H1 (cell line): ENCODE data around the gene RGPD3. TPM values are rescaled to one million over a fixed set of nuclear protein-coding genes. Genes with fewer than 3 reads are reported as not detected.
"Not testable (repeated sequence)": the region's sequence is repeated elsewhere in the genome, so short reads cannot be mapped to it uniquely, and the experiment has no call there.

Experiments used
- CTCF ChIA-PET: fragments of 300-600 bp; sonication (Branson Sonifier 250); formaldehyde crosslinking; loops from one replicate; lab custom pipeline; 2021; ENCODE audit not compliant: partially characterized antibody; lab: Charles Lee
- POLR2A ChIA-PET: fragments of 300-600 bp; sonication (Branson Sonifier 250); formaldehyde crosslinking; loops from one replicate; lab custom pipeline; 2021; ENCODE audit warnings: inconsistent platforms; ENCODE audit not compliant: partially characterized antibody; lab: Charles Lee
- DNase-seq, 2 experiments: peaks; one replicate each; pipeline versions ENCODE4 v3.0.0 to v3.0.0-alpha.2; 2010 to 2022; ENCODE audit warnings: low spot score in 2 of 2, low read depth in 1 of 2, mixed read lengths in 1 of 2
- FAIRE-seq: peaks from 2 replicates; lab custom pipeline; 2011; peaks lifted over from hg19 to GRCh38; lab: Jason Lieb, UNC
- H2AFZ ChIP-seq: 2 replicates; pipeline ENCODE4 v1.8.1; 2012; ENCODE audit warnings: low read length, inconsistent platforms
- H2AK5ac ChIP-seq: 2 replicates; pipeline ENCODE4 v1.6.1; 2013; ENCODE audit warnings: low read depth, low read length
- H2BK120ac ChIP-seq: replicated peaks from 2 replicates; pipeline ENCODE3; 2013; ENCODE audit warnings: low read depth, low read length, inconsistent platforms
- H2BK12ac ChIP-seq: 2 replicates; pipeline ENCODE4 v1.6.1; 2013; ENCODE audit warnings: low read depth, low read length
- H2BK15ac ChIP-seq: 2 replicates; pipeline ENCODE4 v1.6.1; 2013; ENCODE audit warnings: low read length
- H2BK20ac ChIP-seq: 2 replicates; pipeline ENCODE4 v1.6.1; 2013; ENCODE audit warnings: low read length
- H2BK5ac ChIP-seq: 2 replicates; pipeline ENCODE4 v1.6.1; 2013; ENCODE audit warnings: low read depth, low read length
- H3K14ac ChIP-seq: 2 replicates; pipeline ENCODE4 v1.6.1; 2013; ENCODE audit warnings: inconsistent platforms; ENCODE audit not compliant: insufficient read length
- H3K18ac ChIP-seq: 2 replicates; pipeline ENCODE4 v1.6.1; 2013; ENCODE audit warnings: low read length; ENCODE audit errors: extremely low read depth
- H3K23ac ChIP-seq: 2 replicates; pipeline ENCODE4 v1.6.1; 2013; ENCODE audit warnings: inconsistent platforms; ENCODE audit not compliant: insufficient read length
- H3K23me2 ChIP-seq: 2 replicates; pipeline ENCODE4 v1.6.1; 2013; ENCODE audit warnings: low read depth, low read length
- H3K27ac ChIP-seq: 2 replicates; pipeline ENCODE4 v1.6.1; 2011; ENCODE audit warnings: low read depth, low read length, inconsistent platforms
- H3K27me3 ChIP-seq, 4 experiments: replicated peaks in 1 of 4; 1 replicate in 1 of 4; 2 replicates in 3 of 4; pipeline versions ENCODE4 v1.6.1 to v1.8.1; 2011 to 2013; ENCODE audit warnings: low read length in 3 of 4, mild to moderate bottlenecking in 3 of 4, inconsistent platforms in 2 of 4, mixed read lengths in 2 of 4, moderate library complexity in 1 of 4; ENCODE audit not compliant: control insufficient read depth in 3 of 4, insufficient read depth in 3 of 4; ENCODE audit errors: extremely low read depth in 1 of 4
- H3K36me3 ChIP-seq, 4 experiments: 2 replicates each; pipeline versions ENCODE4 v1.6.1 to v1.8.1; 2011 to 2013; ENCODE audit warnings: mild to moderate bottlenecking in 4 of 4, low read length in 3 of 4, moderate library complexity in 2 of 4, control low read depth in 1 of 4, inconsistent platforms in 1 of 4; ENCODE audit not compliant: insufficient read depth in 4 of 4, control insufficient read depth in 2 of 4
- H3K4ac ChIP-seq: replicated peaks from 2 replicates; pipeline ENCODE3; 2013; ENCODE audit warnings: low read length, low read depth, mixed read lengths, inconsistent platforms; ENCODE audit not compliant: insufficient read length
- H3K4me1 ChIP-seq, 4 experiments: replicated peaks in 1 of 4; 1 replicate in 1 of 4; 2 replicates in 3 of 4; pipeline versions ENCODE4 v1.6.1 to v1.8.1; 2011 to 2013; ENCODE audit warnings: low read length in 3 of 4, inconsistent platforms in 2 of 4, mixed read lengths in 1 of 4; ENCODE audit not compliant: insufficient read depth in 4 of 4, control insufficient read depth in 3 of 4
- H3K4me2 ChIP-seq, 2 experiments: 2 replicates each; pipeline versions ENCODE4 v1.6.1 to v1.8.1; 2011 to 2013; ENCODE audit warnings: low read depth in 2 of 2, low read length in 2 of 2, control low read depth in 1 of 2, inconsistent platforms in 1 of 2, mild to moderate bottlenecking in 1 of 2; ENCODE audit not compliant: insufficient read depth in 1 of 2
- H3K4me3 ChIP-seq, 4 experiments: fragments of 200-600, 300-600 bp in 1 of 4; sonication (generic), shearing (Covaris generic), sonication (Bioruptor Twin) in 1 of 4; 2 replicates each; pipeline versions ENCODE4 v1.5.1 to v1.8.1; 2011 to 2016; ENCODE audit warnings: low read length in 4 of 4, low read depth in 3 of 4, control low read depth in 2 of 4, inconsistent platforms in 2 of 4, mild to moderate bottlenecking in 2 of 4, mixed read lengths in 1 of 4, moderate library complexity in 1 of 4; ENCODE audit not compliant: insufficient read depth in 2 of 4; ENCODE audit errors: extremely low read depth in 1 of 4
- H3K56ac ChIP-seq: replicated peaks from 2 replicates; pipeline ENCODE3; 2013; ENCODE audit warnings: low read depth, mild to moderate bottlenecking, mixed read lengths, low read length, inconsistent platforms; ENCODE audit not compliant: insufficient read length
- H3K79me1 ChIP-seq: 2 replicates; pipeline ENCODE4 v1.6.1; 2013; ENCODE audit warnings: low read depth, low read length, control low read depth
- H3K79me2 ChIP-seq, 2 experiments: 2 replicates each; pipeline versions ENCODE4 v1.6.1 to v1.8.1; 2012 to 2013; ENCODE audit warnings: low read length in 2 of 2, mild to moderate bottlenecking in 2 of 2, inconsistent platforms in 1 of 2; ENCODE audit not compliant: insufficient read depth in 2 of 2, control insufficient read depth in 1 of 2
- H3K9ac ChIP-seq, 4 experiments: replicated peaks in 1 of 4; 1 replicate in 1 of 4; 2 replicates in 3 of 4; pipeline versions ENCODE4 v1.6.1 to v1.8.1; 2011 to 2013; ENCODE audit warnings: low read depth in 3 of 4, low read length in 3 of 4, control low read depth in 2 of 4, mild to moderate bottlenecking in 2 of 4, moderate library complexity in 2 of 4, inconsistent platforms in 1 of 4; ENCODE audit errors: extremely low read depth in 1 of 4
- H3K9me3 ChIP-seq, 2 experiments: 2 replicates each; pipeline versions ENCODE4 v1.6.1 to v1.8.1; 2012 to 2013; ENCODE audit warnings: mild to moderate bottlenecking in 2 of 2, moderate library complexity in 2 of 2, control low read depth in 1 of 2, inconsistent platforms in 1 of 2, low read depth in 1 of 2, low read length in 1 of 2, mixed read lengths in 1 of 2; ENCODE audit not compliant: insufficient read depth in 2 of 2
- H4K20me1 ChIP-seq, 2 experiments: replicated peaks in 1 of 2; 2 replicates each; pipeline versions ENCODE3 to v1.8.1; 2011 to 2013; ENCODE audit warnings: inconsistent platforms in 2 of 2, low read length in 2 of 2, mild to moderate bottlenecking in 1 of 2; ENCODE audit not compliant: insufficient read depth in 2 of 2, control insufficient read depth in 1 of 2
- H4K5ac ChIP-seq: 2 replicates; pipeline ENCODE4 v1.6.1; 2013; ENCODE audit warnings: low read length, low read depth, mixed read lengths, inconsistent platforms; ENCODE audit not compliant: insufficient read length
- H4K8ac ChIP-seq: 2 replicates; pipeline ENCODE4 v1.8.0; 2013; ENCODE audit warnings: mild to moderate bottlenecking, moderate library complexity, low read length, inconsistent platforms; ENCODE audit not compliant: insufficient read depth; ENCODE audit errors: extremely low read depth
- H4K91ac ChIP-seq: replicated peaks from 2 replicates; pipeline ENCODE3; 2013; ENCODE audit warnings: low read length, mixed read lengths, inconsistent platforms; ENCODE audit not compliant: insufficient read length
- CTCF ChIP-seq, 3 experiments: IDR thresholded peaks; 1 replicate in 2 of 3; 2 replicates in 1 of 3; pipeline versions ENCODE4 v1.5.1 to v1.6.1; 2011; ENCODE audit warnings: low read length in 3 of 3, mild to moderate bottlenecking in 3 of 3, inconsistent platforms in 2 of 3, low read depth in 1 of 3, moderate library complexity in 1 of 3; ENCODE audit not compliant: insufficient read depth in 1 of 3; ENCODE audit errors: control extremely low read depth in 1 of 3
- RAD21 ChIP-seq, 2 experiments: IDR thresholded peaks in 1 of 2; conservative IDR thresholded peaks in 1 of 2; 2 replicates each; pipeline ENCODE4 v1.6.1; 2011; ENCODE audit warnings: low read depth in 2 of 2, low read length in 2 of 2, improper control_type of control experiment in 1 of 2, inconsistent platforms in 1 of 2, mild to moderate bottlenecking in 1 of 2, moderate library complexity in 1 of 2
- WGBS, 2 experiments: shearing (Covaris generic) in 1 of 2; methylation state at CpG; one replicate each; pipeline versions ENCODE4 v1.1.6 to v1.1.7; 2013 to 2015; ENCODE audit warnings: low lambda C conversion rate in 2 of 2, mixed read lengths in 2 of 2, inconsistent platforms in 1 of 2, low coverage in 1 of 2, missing lambda C conversion rate in 1 of 2; ENCODE audit not compliant: insufficient replicate concordance in 2 of 2, insufficient coverage in 1 of 2, insufficient read length in 1 of 2; ENCODE audit errors: extremely low coverage in 1 of 2, missing lambda C conversion rate in 1 of 2; 5-methylcytosine and 5-hydroxymethylcytosine counted together
- polyA plus RNA-seq, 7 experiments: library from polyadenylated mRNA; depleted of rRNA in 3 of 7; stranded (reverse) in 5 of 7; unstranded in 2 of 7; fragments of >200 nt in 5 of 7; fragments of 200-250 nt in 2 of 7; gene quantifications; 1 replicate in 5 of 7; 2 replicates in 1 of 7; 4 replicates in 1 of 7; pipeline versions ENCODE4 v1.2.1 to v1.2.3, GENCODE V29; 2011 to 2013; ENCODE audit warnings: missing spikeins in 2 of 7, mixed read lengths in 2 of 7
- total RNA-seq: library from RNA; stranded (reverse); fragmentation: NEBNext Ultra II Directional; extraction: Animal tissue kit (Norgen Biotek cat#: 25700); gene quantifications from 2 replicates; pipeline ENCODE4 v1.2.1, GENCODE V29; 2021

The RGPD3 gene
- total and polyA plus RNA-seq, 2 of the 8 experiments (the other 6 are each of a cell fraction or from before 2014, with no cell fraction given), result 0.08 to 0.17 TPM

DNA sequence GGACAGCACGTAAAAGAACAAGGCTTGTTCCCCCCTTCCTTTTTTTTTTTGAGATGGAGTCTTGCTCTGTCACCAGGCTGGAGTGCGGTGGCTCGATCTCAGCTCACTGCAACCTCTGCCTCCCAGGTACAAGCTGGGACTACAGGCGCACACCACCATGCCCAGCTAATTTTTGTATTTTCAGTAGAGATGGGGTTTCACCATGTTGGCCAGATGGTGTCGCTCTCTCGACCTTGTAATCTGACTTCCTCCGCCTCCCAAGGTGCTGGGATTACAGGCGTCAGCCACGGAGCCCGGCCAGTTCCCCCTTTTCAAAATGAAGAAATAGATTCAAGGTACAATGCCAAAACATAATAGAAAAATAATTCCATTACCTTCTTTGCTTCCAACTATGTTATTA, 6.3 kb downstream of the RGPD3 start:
- H3K9ac ChIP-seq, H4K91ac ChIP-seq, H2BK20ac ChIP-seq, H3K27me3 ChIP-seq, H2BK15ac ChIP-seq, H4K8ac ChIP-seq, H4K20me1 ChIP-seq, H3K79me1 ChIP-seq, H3K4ac ChIP-seq, H3K79me2 ChIP-seq, H4K5ac ChIP-seq, CTCF ChIA-PET, H3K18ac ChIP-seq, H3K23ac ChIP-seq, H2BK120ac ChIP-seq, H2BK5ac ChIP-seq, H3K23me2 ChIP-seq, H3K9me3 ChIP-seq, H3K56ac ChIP-seq, H2AFZ ChIP-seq, H3K4me2 ChIP-seq, H2BK12ac ChIP-seq, H3K4me1 ChIP-seq, H2AK5ac ChIP-seq, H3K4me3 ChIP-seq, H3K27ac ChIP-seq, POLR2A ChIA-PET, DNase-seq, H3K36me3 ChIP-seq, FAIRE-seq, H3K14ac ChIP-seq: not testable (repeated sequence)
- TF ChIP-seq RAD21 (IDR thresholded peaks at IDR 0.05 in 1 of 2, conservative IDR thresholded peaks at IDR 0.05 in 1 of 2; ENCODE audit: low read depth in 2 of 2, low read length in 2 of 2), result peak; percentile 22 to 28
- TF ChIP-seq CTCF (IDR thresholded peaks at IDR 0.05; ENCODE audit: control extremely low read depth in 1 of 3, insufficient read depth in 1 of 3, low read depth in 1 of 3, low read length in 3 of 3), result peak in 2 of 3 experiments; percentile 25 to 35; a peak in 3 of 4 replicates
- 89% methylated on average over 4 of the region's 10 CpGs; no CpG with 5 or more reads in 1 of the 2 experiments for WGBS, 2 experiments
